NB4 (cell line): Measurements from ENCODE around the gene RGL4.

ENCODE experiments used
- DNase-seq: peaks from one replicate; pipeline ENCODE4 v3.0.0; 2010; ENCODE audit warnings: low read depth
- H3K4me3 ChIP-seq: one replicate; pipeline ENCODE4 v1.5.1; 2011; ENCODE audit warnings: mild to moderate bottlenecking, low read depth, low read length, moderate library complexity
- CTCF ChIP-seq: IDR thresholded peaks from one replicate; pipeline ENCODE4 v1.5.1; 2012; ENCODE audit warnings: low read depth, low read length
- MAX ChIP-seq: IDR thresholded peaks from 2 replicates; pipeline ENCODE4 v1.6.1; 2011; ENCODE audit warnings: low read depth, low read length
- MYC ChIP-seq: IDR thresholded peaks from 2 replicates; pipeline ENCODE4 v1.6.1; 2011; ENCODE audit warnings: low read depth, low read length
- POLR2A ChIP-seq: IDR thresholded peaks from 2 replicates; pipeline ENCODE4 v1.6.1; 2011; ENCODE audit warnings: mild to moderate bottlenecking; ENCODE audit not compliant: insufficient read length; ENCODE audit errors: extremely low read depth

Gene RGL4

GRCh38 chr22:23681026-23681809, 9.6 kb upstream of the RGL4 start:
- TF ChIP-seq CTCF: no peak
- no peak overlapping the region for H3K4me3 ChIP-seq
- no peak for DNase-seq

- TF ChIP-seq CTCF: no peak
- TF ChIP-seq MYC: no peak
- TF ChIP-seq POLR2A: no peak
- TF ChIP-seq MAX: no peak
- no peak for DNase-seq
- H3K4me3 ChIP-seq: no peak overlapping the region
These were observed 8.7 kb upstream of the RGL4 start for GRCh38 chr22:23682077-23682476.

- TF ChIP-seq MYC: no peak
- no peak for TF ChIP-seq CTCF
- no peak for TF ChIP-seq MAX
- TF ChIP-seq POLR2A: no peak
- no peak for DNase-seq
- H3K4me3 ChIP-seq: no peak overlapping the region
These were observed 7.9 kb upstream of the RGL4 start for GRCh38 chr22:23682827-23683355.

GRCh38 chr22:23683545-23683944, 7.3 kb upstream of the RGL4 start:
- TF ChIP-seq CTCF: no peak
- TF ChIP-seq MAX: no peak
- TF ChIP-seq POLR2A: no peak
- no peak for TF ChIP-seq MYC
- no peak overlapping the region for H3K4me3 ChIP-seq
- DNase-seq: no peak

- H3K4me3 ChIP-seq: no peak overlapping the region
- DNase-seq: no peak
- TF ChIP-seq MAX (no peak), CTCF (no peak), MYC (no peak), POLR2A (no peak)
These were observed 6.8 kb upstream of the RGL4 start for GRCh38 chr22:23684026-23684425.

- no peak overlapping the region for H3K4me3 ChIP-seq
- no peak for DNase-seq
- no peak for TF ChIP-seq MAX
- TF ChIP-seq POLR2A: no peak
- no peak for TF ChIP-seq MYC
- no peak for TF ChIP-seq CTCF
These were observed 6.2 kb upstream of the RGL4 start for GRCh38 chr22:23684561-23685031.
